ENCODE measurements around the gene TBC1D1.

DNA sequence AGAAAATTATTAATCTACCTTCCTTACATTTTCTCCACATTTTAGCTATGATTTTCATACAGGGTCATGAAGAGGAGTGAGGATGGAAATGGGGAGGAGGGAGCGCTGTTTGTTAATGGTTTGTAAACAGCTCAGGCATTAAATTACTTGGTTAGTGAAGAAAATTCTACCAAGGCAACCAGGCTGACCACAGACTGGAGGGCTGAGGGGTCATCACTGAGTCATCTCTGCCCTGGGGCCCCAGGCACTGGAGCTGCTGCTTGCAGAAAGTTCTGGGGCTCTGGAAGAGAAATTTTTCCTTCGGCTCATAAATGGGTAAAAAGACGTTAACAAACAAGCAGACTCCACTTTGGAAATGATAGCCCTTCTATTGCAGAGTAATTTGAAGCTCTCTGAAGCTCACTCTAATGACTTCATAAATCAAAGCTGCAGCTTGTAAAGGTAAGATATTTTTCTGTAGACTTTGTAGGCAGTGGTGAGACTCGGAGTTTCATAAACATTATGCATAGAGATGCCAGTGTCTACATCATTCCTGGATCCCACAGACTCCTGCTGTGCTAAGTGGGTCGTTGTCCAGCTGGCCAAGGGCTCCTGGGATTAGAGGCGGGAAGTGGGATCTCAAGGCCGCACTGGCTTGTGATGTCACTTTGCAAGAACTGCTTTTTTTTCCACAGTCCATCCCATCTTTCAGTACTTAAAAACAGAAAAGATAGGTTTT, 228.9 kb downstream of the TBC1D1 start:
- TF ChIP-seq, protein P1, sequence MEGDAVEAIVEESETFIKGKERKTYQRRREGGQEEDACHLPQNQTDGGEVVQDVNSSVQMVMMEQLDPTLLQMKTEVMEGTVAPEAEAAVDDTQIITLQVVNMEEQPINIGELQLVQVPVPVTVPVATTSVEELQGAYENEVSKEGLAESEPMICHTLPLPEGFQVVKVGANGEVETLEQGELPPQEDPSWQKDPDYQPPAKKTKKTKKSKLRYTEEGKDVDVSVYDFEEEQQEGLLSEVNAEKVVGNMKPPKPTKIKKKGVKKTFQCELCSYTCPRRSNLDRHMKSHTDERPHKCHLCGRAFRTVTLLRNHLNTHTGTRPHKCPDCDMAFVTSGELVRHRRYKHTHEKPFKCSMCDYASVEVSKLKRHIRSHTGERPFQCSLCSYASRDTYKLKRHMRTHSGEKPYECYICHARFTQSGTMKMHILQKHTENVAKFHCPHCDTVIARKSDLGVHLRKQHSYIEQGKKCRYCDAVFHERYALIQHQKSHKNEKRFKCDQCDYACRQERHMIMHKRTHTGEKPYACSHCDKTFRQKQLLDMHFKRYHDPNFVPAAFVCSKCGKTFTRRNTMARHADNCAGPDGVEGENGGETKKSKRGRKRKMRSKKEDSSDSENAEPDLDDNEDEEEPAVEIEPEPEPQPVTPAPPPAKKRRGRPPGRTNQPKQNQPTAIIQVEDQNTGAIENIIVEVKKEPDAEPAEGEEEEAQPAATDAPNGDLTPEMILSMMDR (IDR thresholded peaks at IDR 0.05; ENCODE audit: extremely low read depth in 1 of 2, insufficient read depth in 1 of 2, low read depth in 1 of 2, low read length in 2 of 2): no peak
- TF ChIP-seq, protein P2, sequence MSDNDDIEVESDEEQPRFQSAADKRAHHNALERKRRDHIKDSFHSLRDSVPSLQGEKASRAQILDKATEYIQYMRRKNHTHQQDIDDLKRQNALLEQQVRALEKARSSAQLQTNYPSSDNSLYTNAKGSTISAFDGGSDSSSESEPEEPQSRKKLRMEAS (IDR thresholded peaks at IDR 0.05; ENCODE audit: insufficient read depth, insufficient read length): no peak
- no peak for TF ChIP-seq POLR2AphosphoS5 (IDR thresholded peaks at IDR 0.05; ENCODE audit: insufficient read depth, low read depth, low read length)
- peak; percentile 45 for TF ChIP-seq FOS (IDR thresholded peaks at IDR 0.05; ENCODE audit: borderline replicate concordance, insufficient read depth, low read length)
- no peak for TF ChIP-seq MYC (IDR thresholded peaks at IDR 0.05; ENCODE audit: low read depth, low read length)
- no peak for TF ChIP-seq POLR2A (IDR thresholded peaks at IDR 0.05; ENCODE audit: low read depth, low read length)
- TF ChIP-seq GATA2 (IDR thresholded peaks at IDR 0.05; ENCODE audit: insufficient read depth, insufficient read length, low read depth, low read length): no peak
- TF ChIP-seq EZH2 (IDR thresholded peaks at IDR 0.05; ENCODE audit: borderline replicate concordance, low read depth, low read length, severe bottlenecking): no peak

All from endothelial cell of umbilical vein (primary cell).